ENCODE data around the gene PPP1R37.
A peak's percentile ranks its signal among the peaks of the same experiment; 100 is the strongest.

The PPP1R37 gene

GRCh38 chr19:45161738-45162607 is 69.0 kb downstream of the PPP1R37 start:
- TF ChIP-seq CTCF (IDR thresholded peaks at IDR 0.05; ENCODE audit: unreplicated experiment in 3 of 3), result peak; percentile 58 to 64 (median 58)
- H3K27me3 Mint-ChIP-seq (ENCODE audit: low read depth), result peaks cover 21% of the 10 kb centered on the region

DNA sequence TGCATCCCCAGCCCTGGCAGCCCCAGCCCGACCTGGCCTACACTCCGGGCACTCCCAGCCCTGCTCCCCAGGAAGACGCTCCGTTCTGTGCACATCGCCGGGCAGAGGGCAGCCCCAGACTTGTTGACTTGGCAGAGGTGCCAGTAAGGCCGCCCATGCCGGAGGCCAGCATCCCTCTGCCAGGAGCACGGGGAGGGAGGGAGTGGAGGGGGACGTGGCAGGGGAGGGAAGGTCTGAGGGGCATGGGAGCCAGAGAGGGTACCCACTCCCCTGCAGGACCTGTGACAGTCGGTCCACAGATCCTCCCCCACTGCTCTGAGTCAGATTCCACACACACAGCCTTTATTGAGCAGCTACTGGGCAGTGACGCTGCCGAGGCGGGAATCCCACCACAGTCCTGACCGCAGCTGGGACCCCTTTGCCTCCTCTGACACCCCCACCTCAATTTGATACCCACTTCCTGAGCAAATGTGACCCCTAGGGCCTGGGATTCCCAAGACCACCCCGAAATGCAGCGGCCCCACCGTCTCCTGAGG is 69.7 kb downstream of the PPP1R37 start:
- Mint-ChIP-seq H3K36me3 (ENCODE audit: low read depth) (no peaks in the 10 kb centered on the region), H3K4me3 (no peak overlapping the region), H3K27me3 (ENCODE audit: low read depth) (peaks cover 18% of the 10 kb centered on the region), H3K4me1 (no peaks in the 10 kb centered on the region), H3K27ac (no peak overlapping the region), H3K9me3 (no peaks in the 10 kb centered on the region)
- TF ChIP-seq CTCF (IDR thresholded peaks at IDR 0.05; ENCODE audit: unreplicated experiment in 3 of 3), result no peak

More at GRCh38 chr19:45161738-45162607, 69.0 kb downstream of the PPP1R37 start:
- Mint-ChIP-seq H3K27ac (no peak overlapping the region), H3K4me1 (no peaks in the 10 kb centered on the region), H3K4me3 (no peak overlapping the region), H3K9me3 (no peaks in the 10 kb centered on the region), H3K36me3 (ENCODE audit: low read depth) (no peaks in the 10 kb centered on the region)

DNA sequence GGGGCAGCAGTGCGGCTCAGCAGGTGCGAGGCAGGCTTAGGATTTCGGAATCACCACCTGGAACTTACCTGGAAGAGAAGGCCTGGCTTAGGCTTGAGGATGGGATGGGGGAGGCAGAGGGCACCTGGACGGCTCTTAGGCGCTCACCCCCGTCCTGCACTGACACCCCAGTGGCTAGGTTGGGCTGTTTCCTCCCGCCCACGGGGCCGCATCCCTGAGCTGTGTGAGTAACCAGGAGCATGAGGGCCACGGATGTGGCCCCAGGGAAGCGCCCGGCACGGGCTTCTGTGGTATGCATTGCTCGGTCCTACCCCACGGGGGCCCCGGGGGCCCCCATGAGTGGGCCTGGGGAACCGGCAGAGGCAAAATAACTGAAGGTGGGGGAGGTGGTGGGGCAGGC is 70.2 kb downstream of the PPP1R37 start:
- no peak overlapping the region for H3K4me3 Mint-ChIP-seq
- H3K27me3 Mint-ChIP-seq (ENCODE audit: low read depth), result peaks cover 14% of the 10 kb centered on the region
- H3K9me3 Mint-ChIP-seq, result no peaks in the 10 kb centered on the region
- no peak overlapping the region for H3K27ac Mint-ChIP-seq
- TF ChIP-seq CTCF (IDR thresholded peaks at IDR 0.05; ENCODE audit: unreplicated experiment in 3 of 3), result no peak
- H3K36me3 Mint-ChIP-seq (ENCODE audit: low read depth), result no peaks in the 10 kb centered on the region
- H3K4me1 Mint-ChIP-seq, result no peaks in the 10 kb centered on the region

DNA sequence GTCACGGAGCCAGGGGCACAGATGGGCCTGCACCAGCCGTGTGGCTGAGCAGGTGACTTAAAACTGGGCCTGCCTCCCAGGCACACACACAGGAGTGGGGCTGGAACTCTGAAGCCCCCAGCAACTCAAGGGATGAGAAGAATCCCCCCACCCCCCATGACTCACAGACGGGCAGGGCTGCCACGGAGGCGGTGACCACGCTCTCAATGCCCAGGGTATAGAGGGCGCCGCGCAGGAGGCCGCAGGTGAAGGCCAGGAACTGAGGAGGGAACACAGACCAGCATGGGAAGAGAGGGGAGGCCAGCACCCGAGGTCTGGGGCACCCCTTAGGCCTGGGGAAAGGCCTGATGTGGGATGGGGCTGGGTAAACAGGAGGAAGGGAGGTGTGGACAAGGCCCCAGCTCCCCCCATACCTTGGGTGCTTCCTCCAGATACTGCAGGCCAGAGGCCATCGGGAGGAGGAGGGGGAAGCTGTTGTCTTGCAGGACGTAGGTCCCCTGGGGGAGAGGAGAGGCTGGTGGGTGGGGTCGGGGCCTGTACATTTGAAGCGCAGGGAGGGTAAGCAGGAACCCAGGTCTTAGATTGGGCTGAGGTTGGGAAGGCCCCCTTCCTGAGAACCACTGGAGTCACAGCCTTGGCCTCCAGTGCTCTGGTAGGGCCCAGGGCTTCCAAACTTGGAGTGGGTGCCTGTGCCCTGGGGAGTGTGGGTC is 70.9 kb downstream of the PPP1R37 start:
- Mint-ChIP-seq H3K4me1 (no peaks in the 10 kb centered on the region), H3K27me3 (ENCODE audit: low read depth) (peaks cover 14% of the 10 kb centered on the region), H3K36me3 (ENCODE audit: low read depth) (no peaks in the 10 kb centered on the region), H3K4me3 (no peak overlapping the region), H3K27ac (no peak overlapping the region), H3K9me3 (no peaks in the 10 kb centered on the region)
- TF ChIP-seq CTCF (IDR thresholded peaks at IDR 0.05; ENCODE audit: unreplicated experiment in 3 of 3), result no peak

GRCh38 chr19:45164577-45165335 is 71.8 kb downstream of the PPP1R37 start:
- Mint-ChIP-seq H3K4me3 (no peak overlapping the region), H3K36me3 (ENCODE audit: low read depth) (no peaks in the 10 kb centered on the region), H3K27ac (no peak overlapping the region), H3K27me3 (ENCODE audit: low read depth) (peaks cover 14% of the 10 kb centered on the region), H3K9me3 (no peaks in the 10 kb centered on the region), H3K4me1 (no peaks in the 10 kb centered on the region)
- TF ChIP-seq CTCF (IDR thresholded peaks at IDR 0.05; ENCODE audit: unreplicated experiment in 3 of 3), result no peak
